Neuronal stem cell (in vitro differentiated cells): Measurements from ENCODE around the gene ALDH3B2.

Experiments used
- DNase-seq: peaks from one replicate; pipeline ENCODE4 v3.0.0-alpha.2; 2013; ENCODE audit warnings: low spot score
- H2AFZ ChIP-seq: one replicate; pipeline ENCODE4 v1.6.1; 2013; ENCODE audit warnings: mild to moderate bottlenecking, low read length, inconsistent platforms
- H2AK5ac ChIP-seq: 2 replicates; pipeline ENCODE4 v1.6.1; 2013; ENCODE audit warnings: low read depth, mild to moderate bottlenecking, inconsistent platforms, low read length, moderate library complexity, mixed read lengths
- H2BK120ac ChIP-seq: 2 replicates; pipeline ENCODE4 v1.6.1; 2013; ENCODE audit warnings: low read depth, mild to moderate bottlenecking, inconsistent platforms, low read length, moderate library complexity, mixed read lengths
- H2BK12ac ChIP-seq: one replicate; pipeline ENCODE4 v1.6.1; 2013; ENCODE audit warnings: low read length, inconsistent platforms
- H2BK15ac ChIP-seq: 2 replicates; pipeline ENCODE4 v1.6.1; 2013; ENCODE audit warnings: mild to moderate bottlenecking, low read length, inconsistent platforms, mixed read lengths
- H2BK5ac ChIP-seq: one replicate; pipeline ENCODE4 v1.6.1; 2013; ENCODE audit warnings: inconsistent platforms, mild to moderate bottlenecking, low read length, moderate library complexity
- H3K14ac ChIP-seq: one replicate; pipeline ENCODE4 v1.6.1; 2013; ENCODE audit warnings: low read length, inconsistent platforms
- H3K18ac ChIP-seq: 2 replicates; pipeline ENCODE4 v1.6.1; 2013; ENCODE audit warnings: low read length, inconsistent platforms
- H3K23ac ChIP-seq: 2 replicates; pipeline ENCODE4 v1.6.1; 2013; ENCODE audit warnings: low read depth, mild to moderate bottlenecking, mixed read lengths, low read length, inconsistent platforms; ENCODE audit not compliant: poor library complexity
- H3K27ac ChIP-seq: replicated peaks from 3 replicates; pipeline ENCODE4 v1.5.1; 2013; ENCODE audit warnings: low read length, inconsistent platforms
- H3K27me3 ChIP-seq, 3 experiments: 2 replicates each; pipeline ENCODE4 v1.6.1; 2013; ENCODE audit warnings: low read length in 3 of 3, mild to moderate bottlenecking in 2 of 3, inconsistent platforms in 1 of 3, low read depth in 1 of 3, mixed read lengths in 1 of 3, moderate library complexity in 1 of 3; ENCODE audit not compliant: control insufficient read depth in 3 of 3, insufficient read depth in 3 of 3
- H3K36me3 ChIP-seq, 2 donors: replicated peaks in 1 of 2; 2 replicates each; pipeline ENCODE4 v1.6.1; 2013; ENCODE audit warnings: low read length in 2 of 2; ENCODE audit not compliant: control insufficient read depth in 2 of 2, insufficient read depth in 2 of 2
- H3K4ac ChIP-seq: 2 replicates; pipeline ENCODE4 v1.6.1; 2013; ENCODE audit warnings: inconsistent platforms, mild to moderate bottlenecking, low read length, moderate library complexity
- H3K4me1 ChIP-seq, 2 donors: 1 replicate in 1 of 2; 2 replicates in 1 of 2; pipeline ENCODE4 v1.6.1; 2013; ENCODE audit warnings: low read length in 2 of 2, low read depth in 1 of 2; ENCODE audit not compliant: control insufficient read depth in 2 of 2, insufficient read depth in 1 of 2
- H3K4me2 ChIP-seq: one replicate; pipeline ENCODE4 v1.6.1; 2013; ENCODE audit warnings: mild to moderate bottlenecking, low read length, inconsistent platforms; ENCODE audit not compliant: insufficient read depth, poor library complexity, severe bottlenecking
- H3K4me3 ChIP-seq, 2 donors: 2 replicates each; pipeline ENCODE4 v1.5.1; 2013; ENCODE audit warnings: low read length in 2 of 2, mild to moderate bottlenecking in 2 of 2, inconsistent platforms in 1 of 2, moderate library complexity in 1 of 2
- H3K79me1 ChIP-seq: one replicate; pipeline ENCODE4 v1.6.1; 2013; ENCODE audit warnings: low read depth, mild to moderate bottlenecking, inconsistent platforms, low read length, moderate library complexity
- H3K9ac ChIP-seq: one replicate; pipeline ENCODE4 v1.6.1; 2013; ENCODE audit warnings: mild to moderate bottlenecking, low read depth, low read length, inconsistent platforms; ENCODE audit not compliant: poor library complexity
- H3K9me3 ChIP-seq, 2 donors: replicated peaks in 1 of 2; 2 replicates each; pipeline versions ENCODE3 to v1.6.1; 2013; ENCODE audit warnings: low read length in 2 of 2, mild to moderate bottlenecking in 2 of 2, inconsistent platforms in 1 of 2, low read depth in 1 of 2, mixed read lengths in 1 of 2, moderate library complexity in 1 of 2; ENCODE audit not compliant: control insufficient read depth in 2 of 2, insufficient read depth in 1 of 2
- H4K8ac ChIP-seq: one replicate; pipeline ENCODE4 v1.6.1; 2013; ENCODE audit warnings: low read depth, mild to moderate bottlenecking, inconsistent platforms, low read length, moderate library complexity
- H4K91ac ChIP-seq: one replicate; pipeline ENCODE4 v1.6.1; 2013; ENCODE audit warnings: low read length, low read depth, mild to moderate bottlenecking, inconsistent platforms; ENCODE audit not compliant: poor library complexity
- WGBS, 2 donors: extraction: QIAGEN DNeasy Blood & Tissue Kit; methylation state at CpG; one replicate each; pipeline ENCODE4 v1.1.7; 2013; ENCODE audit warnings: missing lambda C conversion rate in 2 of 2, mixed read lengths in 1 of 2; ENCODE audit not compliant: insufficient read length in 2 of 2, insufficient replicate concordance in 1 of 2; ENCODE audit errors: extremely low coverage in 2 of 2; 5-methylcytosine and 5-hydroxymethylcytosine counted together

ALDH3B2 gene

DNA sequence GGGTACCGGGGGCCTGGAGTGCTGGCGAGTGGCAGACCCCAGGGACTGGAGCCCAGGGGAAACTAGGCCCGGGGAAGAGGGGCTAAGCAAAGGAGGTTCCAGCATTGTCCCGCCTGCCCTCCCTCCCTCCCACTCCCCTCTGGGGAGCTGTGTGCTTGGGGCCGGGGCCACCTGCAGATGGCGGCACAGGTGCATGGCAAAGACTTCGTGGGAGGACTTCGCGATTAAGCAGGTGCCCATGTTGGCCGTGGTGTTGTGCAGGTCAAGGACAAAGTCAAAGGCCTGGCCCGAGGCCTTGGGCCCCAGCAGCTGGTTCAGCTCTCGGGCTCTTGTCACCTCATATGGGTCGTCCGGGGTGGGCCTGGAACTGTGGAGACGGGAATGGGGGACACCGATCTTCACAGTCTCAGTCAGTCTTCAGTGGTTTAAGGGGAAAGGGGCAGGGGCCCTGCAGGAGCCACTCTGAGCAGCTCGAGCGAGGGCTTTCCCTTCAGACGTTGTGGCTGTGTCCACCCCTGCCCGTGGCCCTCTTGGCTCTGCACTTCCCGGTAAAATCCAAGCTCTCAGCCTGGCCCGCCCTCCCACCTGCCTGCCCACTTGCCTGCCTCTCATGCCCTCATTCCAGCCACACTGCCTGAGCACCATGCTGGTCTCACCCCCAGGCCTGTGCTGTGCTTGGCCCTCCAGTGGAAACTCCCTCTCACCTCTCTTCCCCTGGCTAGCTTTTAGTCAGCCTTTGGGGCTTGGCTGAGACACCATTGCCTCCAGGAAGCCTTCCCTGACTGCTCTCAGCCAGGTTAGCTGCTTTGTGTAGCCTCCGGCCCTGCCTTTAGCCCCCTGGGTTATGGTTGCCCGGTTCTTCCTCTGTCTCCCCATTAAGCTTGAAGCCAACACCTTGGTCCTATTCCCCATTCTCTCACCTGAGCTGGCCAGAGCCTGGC lies 28.6 kb downstream of the ALDH3B2 start:
- peak overlapping the region; percentile 14 for H2BK15ac ChIP-seq
- H3K27ac ChIP-seq, result no peak overlapping the region
- no peak overlapping the region for H3K4me2 ChIP-seq
- peak overlapping the region; percentile 95 for H2BK5ac ChIP-seq
- H3K27me3 ChIP-seq, result peaks cover 0 to 5% (median 3%) of the 10 kb centered on the region in 3 experiments
- peaks cover 0 to 3% of the 10 kb centered on the region in 2 donors for H3K36me3 ChIP-seq
- H2AFZ ChIP-seq, result no peak overlapping the region
- H3K4me3 ChIP-seq, result no peak overlapping the region
- peaks cover 0 to 5% of the 10 kb centered on the region in 2 donors for H3K9me3 ChIP-seq
- peak overlapping the region; percentile 71 for H3K18ac ChIP-seq
- no peak for DNase-seq
- H2BK120ac ChIP-seq, result no peak overlapping the region
- peak overlapping the region; percentile 44 for H3K9ac ChIP-seq
- peak overlapping the region; percentile 47 for H3K14ac ChIP-seq
- H3K79me1 ChIP-seq, result peaks cover 6% of the 10 kb centered on the region
- no CpG with 5 or more reads among the region's 24 CpGs for WGBS, 2 donors
- peak overlapping the region; percentile 91 for H2AK5ac ChIP-seq
- no peak overlapping the region for H3K4ac ChIP-seq
- H4K8ac ChIP-seq, result no peak overlapping the region
- H3K4me1 ChIP-seq, result peaks cover 0 to 13% of the 10 kb centered on the region in 2 donors
- H2BK12ac ChIP-seq, result peak overlapping the region; percentile 84
- H4K91ac ChIP-seq, result no peak overlapping the region
- peak overlapping the region; percentile 65 for H3K23ac ChIP-seq

DNA sequence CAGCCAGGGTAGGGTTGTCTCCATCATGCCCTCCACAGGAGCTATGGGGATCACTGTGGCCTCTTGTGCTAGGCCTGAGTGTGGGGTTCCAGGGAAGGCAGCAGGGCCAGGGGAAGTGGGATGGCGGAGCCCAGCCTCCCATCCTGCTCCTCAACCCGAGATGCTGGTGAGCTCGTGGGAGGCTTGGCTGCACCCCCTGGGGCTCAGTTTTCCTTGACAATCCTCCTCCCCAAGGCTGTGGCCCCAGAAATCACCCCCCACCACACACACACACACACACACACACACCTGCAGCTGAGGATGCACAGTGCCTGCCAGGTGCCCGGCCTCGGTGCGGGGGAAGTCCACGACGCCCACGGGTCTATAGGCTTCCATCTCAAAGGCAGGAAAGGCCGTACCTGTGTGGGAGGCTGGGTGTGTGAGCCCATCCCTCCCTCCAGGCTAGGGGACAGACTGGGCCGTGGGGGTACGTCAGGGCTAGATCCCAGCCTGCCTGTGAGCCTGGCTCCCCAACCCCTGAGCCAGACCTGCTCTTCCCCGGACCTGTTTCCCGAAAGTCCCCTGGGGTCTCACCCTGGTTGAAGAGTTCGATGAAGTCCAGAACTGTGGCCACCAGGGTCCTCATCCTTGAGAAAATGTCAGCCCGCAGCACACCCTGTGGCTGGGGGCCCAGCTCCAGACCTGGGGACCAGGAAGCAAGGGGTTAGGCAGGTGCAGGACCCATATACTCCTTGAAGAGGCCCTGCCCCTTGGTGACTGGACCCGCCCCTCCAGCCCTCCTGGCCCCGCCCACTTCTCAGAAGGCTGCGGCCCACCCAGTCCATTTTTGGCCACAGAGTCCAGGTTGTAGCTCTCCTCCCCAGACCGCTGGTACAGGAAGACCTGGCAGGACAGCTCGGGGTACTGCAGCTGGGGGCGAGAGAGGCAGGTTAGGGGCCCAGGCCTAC lies 29.7 kb downstream of the ALDH3B2 start:
- Histone ChIP-seq H2AFZ (no peak overlapping the region), H3K4me3 (no peak overlapping the region), H3K4ac (no peak overlapping the region), H3K4me2 (no peak overlapping the region), H2BK5ac (peak overlapping the region; percentile 95), H2BK15ac (peak overlapping the region; percentile 14), H2AK5ac (peak overlapping the region; percentile 60), H3K79me1 (peaks cover 6% of the 10 kb centered on the region), H3K4me1 (peaks cover 0 to 13% of the 10 kb centered on the region in 2 donors), H3K27me3 (peaks cover 0 to 10% (median 3%) of the 10 kb centered on the region in 3 experiments), H2BK120ac (peak overlapping the region; percentile 61), H2BK12ac (peak overlapping the region; percentile 73), H3K9me3 (peaks cover 0 to 6% of the 10 kb centered on the region in 2 donors), H3K36me3 (peaks cover 0 to 3% of the 10 kb centered on the region in 2 donors), H3K14ac (no peak overlapping the region), H3K18ac (peak overlapping the region; percentile 71), H4K8ac (no peak overlapping the region), H3K27ac (no peak overlapping the region), H4K91ac (no peak overlapping the region), H3K9ac (peak overlapping the region; percentile 44), H3K23ac (peak overlapping the region; percentile 96)
- DNase-seq, result no peak
- no CpG with 5 or more reads among the region's 22 CpGs for WGBS, 2 donors

DNA sequence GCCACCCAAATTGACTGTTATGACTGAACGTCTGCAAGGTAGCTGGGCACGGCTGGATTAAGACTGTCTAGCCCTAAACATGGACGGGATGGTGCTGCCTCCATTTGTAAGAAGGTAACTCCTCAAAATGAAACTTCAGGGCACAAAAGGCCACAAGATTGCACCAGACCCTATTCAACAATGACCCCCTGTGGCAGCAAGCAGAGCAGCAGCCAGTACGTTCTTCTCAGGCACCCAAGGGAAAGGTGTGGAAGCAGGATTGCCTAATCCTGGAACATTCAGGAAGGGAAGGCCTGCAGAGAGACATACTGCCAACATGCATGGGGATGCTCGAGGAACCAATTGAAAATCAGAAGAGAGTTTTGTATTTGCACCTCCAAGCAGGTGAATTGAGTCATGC lies 30.4 kb downstream of the ALDH3B2 start:
- Histone ChIP-seq H3K4me2 (no peak overlapping the region), H3K23ac (peak overlapping the region; percentile 22), H3K18ac (no peak overlapping the region), H2BK12ac (no peak overlapping the region), H3K27ac (no peak overlapping the region), H2BK5ac (no peak overlapping the region), H3K9me3 (peaks cover 0 to 2% of the 10 kb centered on the region in 2 donors), H4K8ac (no peak overlapping the region), H3K4ac (no peak overlapping the region), H4K91ac (no peak overlapping the region), H3K4me3 (no peak overlapping the region), H3K27me3 (peaks cover 0 to 10% (median 0%) of the 10 kb centered on the region in 3 experiments), H2BK120ac (peak overlapping the region; percentile 61), H3K4me1 (peaks cover 2 to 12% of the 10 kb centered on the region in 2 donors), H2AFZ (no peak overlapping the region), H3K14ac (no peak overlapping the region), H2AK5ac (peak overlapping the region; percentile 60), H3K79me1 (peaks cover 2% of the 10 kb centered on the region), H3K9ac (no peak overlapping the region), H2BK15ac (no peak overlapping the region), H3K36me3 (no peaks in the 10 kb centered on the region)
- WGBS, 2 donors, result no CpG with 5 or more reads among the region's 5 CpGs
- DNase-seq, result no peak
